ENCODE data around the gene KMO. TPM values are rescaled to one million over a fixed set of nuclear protein-coding genes. Genes with fewer than 3 reads are reported as not detected.
A peak's percentile ranks its signal among the peaks of the same experiment; 100 is the strongest.

The KMO gene
- 0.12 TPM for polyA plus RNA-seq (2013, experiment 1 of 2; ENCODE audit: insufficient read length)
- 0.02 TPM for polyA plus RNA-seq (2013, experiment 2 of 2; ENCODE audit: insufficient read length)

DNA sequence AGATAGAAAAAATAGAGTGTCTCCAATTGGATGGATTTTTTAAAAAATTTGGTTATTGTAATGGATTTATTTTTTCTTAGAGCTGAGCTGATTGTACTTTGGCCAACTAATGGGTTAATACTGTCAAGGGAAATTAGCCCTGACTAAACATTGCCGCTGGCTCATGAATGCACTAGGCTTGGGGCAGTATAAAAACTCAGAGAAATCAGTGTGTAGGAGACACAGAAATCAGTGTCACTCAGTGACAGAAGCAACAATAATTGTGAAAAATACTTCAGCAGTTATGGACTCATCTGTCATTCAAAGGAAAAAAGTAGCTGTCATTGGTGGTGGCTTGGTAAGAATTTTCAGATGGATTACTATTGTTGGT lies at the start of gene KMO:
Gene KMO, plus strand, starts transcription at position 217 of the 370 bp plus-strand sequence. Its CDS starts 67 bp downstream, at position 284.
- DNase-seq = no peak

- DNase-seq = peak; percentile 95
Observed at GRCh38 chr1:241482761-241483250, 49.4 kb upstream of the KMO start.

DNA sequence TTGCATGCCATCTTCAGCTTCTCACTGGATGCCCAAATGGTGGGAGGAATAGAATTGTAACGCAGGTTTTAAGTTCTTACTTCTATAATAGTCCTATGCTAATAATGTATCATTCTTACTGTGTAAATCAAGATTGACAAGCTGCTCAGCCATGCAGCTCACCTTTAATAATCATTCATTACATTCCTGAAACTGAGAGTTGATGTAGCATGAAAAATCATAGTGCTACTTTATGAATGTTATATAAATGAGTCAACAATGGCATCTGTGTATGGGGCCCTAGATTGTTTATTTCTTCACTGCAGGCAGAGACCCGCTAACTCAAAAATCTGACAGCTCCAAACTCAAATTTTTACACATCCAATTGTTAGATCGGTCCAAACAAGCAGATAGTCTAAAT lies 47.0 kb upstream of the KMO start:
- DNase-seq = no peak

- DNase-seq = peak; percentile 24
Observed at GRCh38 chr1:241485554-241485992, 46.6 kb upstream of the KMO start.

GRCh38 chr1:241488739-241489138 lies 43.4 kb upstream of the KMO start:
- no peak for DNase-seq

- DNase-seq = no peak
Observed at GRCh38 chr1:241495741-241496140, 36.4 kb upstream of the KMO start.

- DNase-seq = peak; percentile 57
Observed at GRCh38 chr1:241499910-241500309, 32.3 kb upstream of the KMO start.

GRCh38 chr1:241503444-241503843 lies 28.7 kb upstream of the KMO start:
- DNase-seq = no peak

DNA sequence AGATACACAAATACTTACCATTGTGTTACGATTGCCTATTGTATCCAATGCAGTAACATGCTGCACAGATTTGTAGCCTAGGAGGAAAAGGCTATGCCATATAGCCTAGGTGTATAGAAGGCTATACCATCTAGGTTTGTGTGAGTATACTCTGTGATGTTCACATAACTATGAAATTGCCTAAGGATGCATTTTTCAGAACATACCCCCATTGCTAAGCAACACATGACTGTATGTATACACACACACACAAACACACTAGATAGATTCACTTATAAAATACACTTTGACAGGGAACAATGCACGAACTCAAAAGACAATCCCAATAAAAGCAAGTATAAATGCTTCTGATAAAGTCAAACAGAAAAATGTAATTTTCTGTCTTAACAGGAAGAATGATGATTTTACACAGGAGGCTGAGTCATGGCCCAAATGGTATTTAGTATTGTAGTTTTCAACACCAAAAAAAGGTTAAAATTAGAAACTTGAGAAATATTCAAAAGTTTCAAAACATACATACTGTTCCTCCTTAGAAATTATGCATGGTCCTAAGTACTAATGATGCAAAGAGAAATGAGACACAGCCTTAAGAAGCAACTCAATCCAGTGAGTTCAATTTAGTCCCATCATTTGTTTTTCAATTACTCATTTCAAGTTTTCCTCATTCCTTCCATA lies 24.9 kb upstream of the KMO start:
- DNase-seq = peak; percentile 20

DNA sequence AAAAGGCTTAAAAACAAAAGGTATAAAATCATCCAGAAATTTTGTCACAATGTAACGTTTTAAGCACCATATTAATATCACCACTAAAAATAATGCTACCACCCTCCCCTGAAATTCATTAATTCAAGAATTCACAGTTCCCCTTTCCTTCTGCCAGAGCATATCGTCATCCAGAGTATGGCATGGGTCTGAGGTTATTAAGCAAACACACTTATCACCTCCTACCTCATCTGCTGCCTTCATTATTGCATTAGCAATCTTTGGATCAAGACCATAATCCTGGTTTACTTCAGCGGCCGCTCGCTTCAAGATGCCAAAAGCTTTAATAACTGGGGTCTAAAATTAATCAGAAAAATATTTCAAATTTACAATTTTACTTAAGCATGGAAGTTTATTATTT lies 18.8 kb upstream of the KMO start:
- no peak for DNase-seq

DNA sequence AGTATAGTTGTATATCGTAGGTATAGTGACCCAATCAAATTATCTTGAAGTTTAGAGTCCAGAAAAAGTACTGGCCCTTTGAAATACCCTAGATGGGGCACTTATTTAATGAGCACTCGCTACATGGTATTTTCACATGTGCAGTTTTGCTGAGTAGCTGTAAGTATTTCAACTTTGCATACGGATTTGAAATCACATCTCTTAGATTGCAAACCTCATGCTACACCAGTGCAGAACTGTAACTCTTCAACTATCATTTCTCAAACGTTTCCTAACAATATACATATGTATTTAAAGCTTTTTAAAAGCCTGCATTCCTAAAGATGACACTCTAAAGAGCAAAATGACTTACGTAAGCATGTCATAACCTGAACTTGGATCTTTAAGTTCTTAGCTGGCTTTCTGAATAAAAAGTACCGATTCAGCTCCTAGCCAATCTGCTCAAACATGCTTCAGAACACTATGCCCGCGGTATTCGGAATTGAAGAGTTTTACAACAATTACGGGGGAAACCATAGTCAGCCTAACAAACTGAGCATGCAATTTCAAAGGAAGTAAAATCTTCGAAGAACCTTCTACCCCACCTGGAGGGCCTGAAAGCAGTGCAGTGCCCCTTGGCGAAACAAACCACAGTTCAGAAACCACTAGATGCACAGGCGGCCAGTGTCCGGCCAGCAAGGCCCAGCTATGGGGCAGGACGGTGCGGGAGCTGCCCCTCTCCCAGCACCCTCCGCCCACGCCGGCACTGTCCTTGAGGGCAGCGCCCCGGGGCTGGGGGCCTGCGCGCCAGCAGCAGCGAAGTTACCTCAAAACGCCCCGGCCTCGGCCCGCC lies 13.5 kb upstream of the KMO start:
- DNase-seq = peak; percentile 13

DNA sequence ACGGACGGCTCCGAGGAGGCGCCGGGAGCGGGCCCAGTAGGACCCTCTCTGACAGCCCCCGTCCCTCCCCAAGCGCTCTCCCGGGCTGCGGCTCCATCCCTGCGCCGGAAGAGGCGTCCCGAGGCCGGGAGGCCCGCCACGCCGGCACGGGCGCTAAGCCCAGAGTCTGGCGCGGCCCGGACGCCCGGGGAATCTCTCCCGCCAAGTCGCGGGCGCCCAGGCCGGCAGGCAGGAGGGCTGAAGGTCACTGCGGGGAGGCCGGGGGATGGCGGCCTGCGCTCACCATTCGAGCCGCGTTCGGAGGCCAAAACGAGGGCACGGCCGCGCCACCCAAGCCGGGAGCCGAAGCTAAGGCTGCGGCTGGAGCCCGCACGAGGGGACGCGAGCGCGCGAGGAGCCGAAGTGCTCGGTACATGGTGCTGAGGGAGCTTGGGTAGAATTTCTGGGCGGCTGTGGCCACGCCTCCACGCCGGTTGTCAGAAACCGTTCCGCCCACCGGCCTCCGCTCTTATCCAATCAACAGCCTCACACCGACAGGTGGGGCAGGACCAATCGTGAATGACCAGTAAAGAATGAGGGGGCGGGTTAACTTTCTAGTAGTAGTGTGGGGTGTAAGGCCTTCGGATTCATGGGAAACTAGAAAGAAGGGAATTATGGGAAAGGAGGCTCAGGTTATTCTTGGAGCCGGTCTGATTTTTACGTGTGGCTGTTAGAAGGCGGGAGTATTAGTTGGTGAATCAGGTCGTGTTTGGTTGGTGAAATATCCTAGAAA lies 12.7 kb upstream of the KMO start, which contains the start of gene FH:
Gene FH, minus strand, starts transcription at position 448 of the 772 bp plus-strand sequence. Its CDS starts 33 bp downstream, at position 415.
- DNase-seq = peak; percentile 99

DNA sequence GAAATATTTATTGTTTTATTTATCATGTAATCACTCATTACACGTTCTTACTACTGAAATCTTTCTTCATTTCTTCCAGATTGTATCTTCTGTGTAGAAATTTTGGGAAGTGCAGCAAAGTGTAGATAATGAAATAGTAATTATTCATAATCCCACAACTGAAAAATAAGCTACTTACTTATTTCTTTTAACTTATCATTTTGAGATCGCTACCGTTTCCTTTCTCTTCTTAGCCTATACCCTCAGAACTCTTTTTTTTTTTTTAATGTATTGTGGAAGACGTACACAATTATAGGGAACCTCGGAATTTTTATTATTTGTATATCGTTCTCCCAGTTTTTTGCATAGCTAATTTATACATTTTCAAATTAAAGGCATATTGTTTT lies 12.1 kb upstream of the KMO start:
- DNase-seq = no peak

DNA sequence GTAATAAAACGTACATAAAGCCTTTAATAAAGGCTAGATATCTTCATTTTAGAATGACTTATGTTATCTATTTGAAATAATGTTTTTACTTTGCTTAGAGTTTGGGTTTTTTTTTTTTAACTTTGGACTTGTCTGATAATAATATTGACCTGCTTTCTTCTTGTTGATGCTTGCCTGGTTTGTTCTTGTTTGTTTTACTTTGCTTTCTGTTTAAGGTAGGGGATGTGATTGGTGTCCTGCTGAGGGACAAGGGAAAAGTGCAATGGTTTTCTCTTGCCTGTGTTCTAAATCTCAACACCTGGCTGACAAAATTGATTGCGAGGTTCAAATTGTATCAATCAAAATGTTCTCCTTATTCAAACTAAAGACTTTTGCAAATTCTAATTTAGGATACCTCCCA lies 10.5 kb upstream of the KMO start:
- no peak for DNase-seq

GRCh38 chr1:241525026-241525425 lies 7.2 kb upstream of the KMO start:
- no peak for DNase-seq

GRCh38 chr1:241527146-241527545 lies 5.0 kb upstream of the KMO start:
- DNase-seq = no peak

DNA sequence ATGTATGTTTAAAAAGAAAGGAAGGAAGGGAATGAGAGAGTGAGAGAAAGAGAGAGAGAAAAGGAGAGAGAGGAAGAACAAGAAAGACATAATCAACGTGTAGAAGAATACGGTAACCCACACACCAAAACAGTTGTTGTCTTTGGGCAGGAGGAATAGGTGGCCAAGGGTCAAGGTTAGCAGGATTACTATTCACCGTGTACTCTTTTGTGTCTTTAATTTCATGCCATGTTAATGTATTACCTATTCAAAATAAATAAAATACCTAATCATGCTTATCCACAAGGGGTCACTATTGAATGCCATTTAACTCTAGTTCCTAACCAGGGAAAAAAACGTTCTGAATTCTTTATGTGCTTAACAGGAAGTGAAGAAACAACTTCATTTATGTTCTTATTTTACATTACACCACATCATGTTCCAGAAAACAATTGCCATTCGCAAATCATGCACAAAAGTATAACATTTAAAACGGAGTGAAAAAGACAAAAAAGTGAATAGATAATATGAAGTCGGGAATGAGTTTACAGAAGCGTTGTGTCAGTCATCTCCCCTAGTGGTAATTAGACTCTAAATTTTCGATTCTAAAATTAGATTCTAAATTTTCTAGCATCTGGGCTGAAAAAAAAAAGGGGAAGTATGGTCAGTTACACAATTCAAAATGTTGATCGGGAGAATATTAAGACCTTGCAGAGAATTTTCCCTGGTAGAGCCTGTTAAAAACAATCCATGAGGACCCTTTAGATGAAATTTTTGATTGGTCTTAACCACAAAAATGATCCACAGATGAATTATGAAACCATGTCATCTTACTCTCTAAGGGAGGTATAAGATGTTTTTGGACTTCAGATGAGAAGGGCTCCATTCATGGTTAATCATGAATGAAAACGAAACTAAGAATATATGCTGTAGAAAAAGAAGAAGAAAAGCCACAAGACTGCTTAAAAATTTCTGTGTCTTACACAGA lies 700 bp upstream of the KMO start:
- DNase-seq = peak; percentile 71

GRCh38 chr1:241532864-241533263 lies 686 bp downstream of the KMO start:
- no peak for DNase-seq

DNA sequence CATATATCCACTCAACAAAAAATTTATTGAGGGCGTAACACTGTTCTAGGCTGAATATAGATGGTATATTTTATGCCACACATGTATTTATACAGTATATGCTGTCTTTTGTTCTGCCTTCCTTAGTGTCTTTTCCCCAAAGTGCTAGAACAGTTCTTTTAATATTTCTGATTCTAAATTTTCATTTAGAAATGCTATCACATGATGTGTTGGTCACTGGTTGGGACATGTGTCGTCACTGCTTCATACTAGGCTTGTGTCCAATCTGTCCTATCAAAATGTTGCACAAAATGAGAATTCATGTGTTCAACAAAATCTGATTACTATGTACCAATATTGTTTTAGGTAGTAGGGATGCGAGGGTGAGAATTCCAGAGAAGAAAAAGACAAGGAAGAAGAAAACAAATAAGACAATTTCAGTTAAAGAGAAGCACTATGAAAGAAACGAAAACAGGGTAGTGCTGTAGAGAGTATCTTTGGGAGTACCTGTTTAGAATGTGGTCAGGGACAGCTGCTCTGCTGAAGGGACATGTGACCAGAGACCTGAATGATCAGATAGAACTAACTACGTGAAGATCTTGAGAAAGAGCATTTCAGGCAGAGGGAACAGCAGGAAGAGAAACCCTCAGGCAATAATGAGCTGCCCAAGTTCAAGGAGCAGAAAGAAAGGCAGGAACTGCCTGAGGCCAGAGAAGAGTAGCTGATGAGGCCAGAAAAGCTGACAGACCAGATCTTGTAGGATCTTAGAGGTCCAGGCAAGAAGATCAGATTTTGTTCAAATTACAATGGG lies 1.3 kb downstream of the KMO start:
- no peak for DNase-seq

DNA sequence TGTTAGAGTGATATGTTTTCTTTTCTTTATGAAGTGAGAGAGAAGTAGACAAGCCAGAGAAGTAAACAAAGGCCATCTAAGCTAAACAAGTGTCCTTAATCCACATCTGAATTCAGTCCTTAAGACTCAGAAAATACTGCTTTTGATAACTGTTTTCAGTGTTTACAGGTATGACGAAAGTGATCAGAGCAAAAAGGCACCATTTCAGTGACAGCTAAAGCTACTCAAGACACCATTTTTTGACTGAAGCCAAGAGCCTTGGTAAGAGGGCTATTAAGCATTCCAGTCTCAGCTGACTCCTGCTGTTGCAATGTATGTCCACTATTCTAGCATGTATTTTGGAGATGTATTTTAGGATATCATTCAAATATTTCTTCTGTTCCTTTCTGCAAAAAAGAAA lies 4.1 kb downstream of the KMO start:
- DNase-seq = no peak

DNA sequence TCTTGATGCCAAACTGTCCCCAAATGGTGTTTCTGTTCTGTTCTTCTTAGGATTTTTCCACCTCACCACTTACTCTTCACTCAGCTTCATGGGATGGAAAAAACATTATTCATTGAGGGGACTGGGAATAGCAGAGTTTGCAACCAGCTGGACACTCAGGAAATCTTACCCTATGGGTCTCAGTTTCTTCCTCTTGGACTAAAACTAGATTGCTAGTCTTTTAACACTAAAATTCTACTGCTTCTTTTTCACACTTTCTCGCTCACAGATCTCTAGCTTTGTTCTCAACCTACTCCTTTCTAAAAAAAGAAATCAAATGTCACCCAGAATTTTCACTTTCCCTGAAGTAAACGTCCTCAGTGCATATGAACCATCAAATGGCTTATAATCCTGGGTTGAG lies 4.8 kb downstream of the KMO start:
- no peak for DNase-seq
